HG03135 (cell line): ENCODE data around the gene CCL22.

Experiments used
- ATAC-seq: cut with Tn5 transposase; IDR thresholded peaks from one replicate; pipeline ENCODE4 v1.9.1; 2021; ENCODE audit warnings: mild to moderate bottlenecking, moderate library complexity; ENCODE audit not compliant: unreplicated experiment

The CCL22 gene

GRCh38 chr16:57345666-57346204 lies 12.8 kb upstream of the CCL22 start:
- no peak for ATAC-seq

- ATAC-seq, result no peak
Observed at GRCh38 chr16:57347858-57348257, 10.7 kb upstream of the CCL22 start.

DNA sequence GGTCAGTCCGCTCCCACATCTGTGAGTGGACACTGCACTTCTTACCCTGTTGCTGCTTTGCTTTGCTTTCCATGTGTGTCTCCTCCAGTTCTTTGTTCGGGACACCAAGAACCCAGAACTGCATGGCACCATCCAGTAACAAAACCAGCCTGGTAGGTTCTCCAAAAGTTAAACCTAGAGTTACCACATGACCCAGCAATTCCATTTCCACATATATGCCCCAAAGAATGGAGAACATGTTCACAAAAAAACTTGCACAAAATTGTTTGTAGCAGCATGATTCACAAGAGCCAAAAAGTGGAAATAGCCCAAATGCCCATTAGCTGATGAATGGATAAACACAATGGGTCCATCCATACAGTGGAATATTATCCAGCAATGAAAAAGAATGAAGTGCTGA lies 10.3 kb upstream of the CCL22 start:
- ATAC-seq, result no peak

DNA sequence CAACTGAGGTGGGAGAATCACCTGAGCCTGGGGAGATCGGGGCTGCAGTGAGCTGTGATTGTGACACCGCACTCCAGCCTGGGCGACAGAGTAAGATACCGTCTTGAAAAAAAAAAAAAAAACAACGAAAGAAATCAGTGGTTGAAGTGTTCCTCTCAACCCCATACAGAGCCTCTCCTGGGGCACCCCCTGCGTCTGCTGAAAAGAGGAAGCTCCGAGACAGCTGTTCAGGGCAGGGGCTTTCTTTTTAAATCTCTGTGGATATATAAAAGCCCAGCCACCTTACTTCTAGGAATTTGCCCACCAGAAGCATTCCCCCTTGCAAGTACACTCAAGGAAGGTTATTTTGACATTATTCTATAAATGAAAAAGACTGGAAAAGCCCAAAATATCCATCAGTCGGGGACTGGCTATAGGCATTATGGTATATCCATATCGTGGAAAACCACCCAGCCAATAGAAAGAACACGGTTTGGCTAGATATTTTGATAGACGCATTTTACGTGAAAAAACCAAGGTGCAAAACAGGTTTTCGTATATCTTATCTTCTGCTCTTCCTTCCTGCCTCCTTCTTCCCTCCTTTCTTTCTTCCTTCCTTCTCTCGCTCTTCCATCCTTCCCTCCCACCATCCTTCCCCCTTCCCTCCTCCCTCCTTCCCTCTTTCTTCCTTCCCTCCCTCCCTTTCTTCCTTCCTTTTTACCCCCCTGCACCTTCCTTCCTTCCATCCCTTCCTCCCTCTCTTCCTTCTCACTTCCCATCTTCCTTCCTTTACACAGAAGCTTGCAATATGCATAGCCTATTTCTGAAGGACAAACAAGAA lies 9.2 kb upstream of the CCL22 start:
- ATAC-seq, result peak; percentile 88

DNA sequence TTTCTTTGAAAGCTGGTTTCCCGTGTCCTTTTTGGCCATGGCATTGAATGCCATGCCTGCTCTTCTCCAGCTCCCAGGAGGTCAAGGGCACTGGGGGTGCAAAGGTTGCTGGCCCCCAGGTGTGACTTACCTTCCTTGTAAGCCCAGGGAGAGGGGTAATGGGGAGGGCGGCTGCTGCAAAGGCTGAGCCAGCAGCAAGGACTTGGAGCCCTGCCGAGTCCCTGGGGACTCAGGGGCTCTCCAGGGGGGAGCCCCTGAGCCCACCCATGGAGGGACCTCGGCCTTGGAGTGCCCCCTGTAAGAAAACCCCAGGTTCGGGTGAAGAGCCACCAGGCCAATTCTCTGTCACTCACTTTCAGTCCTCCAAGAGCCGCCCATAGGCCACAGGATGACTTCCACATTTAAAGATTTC lies 5.9 kb upstream of the CCL22 start:
- no peak for ATAC-seq

- no peak for ATAC-seq
Observed at GRCh38 chr16:57354311-57354710, 4.3 kb upstream of the CCL22 start.

DNA sequence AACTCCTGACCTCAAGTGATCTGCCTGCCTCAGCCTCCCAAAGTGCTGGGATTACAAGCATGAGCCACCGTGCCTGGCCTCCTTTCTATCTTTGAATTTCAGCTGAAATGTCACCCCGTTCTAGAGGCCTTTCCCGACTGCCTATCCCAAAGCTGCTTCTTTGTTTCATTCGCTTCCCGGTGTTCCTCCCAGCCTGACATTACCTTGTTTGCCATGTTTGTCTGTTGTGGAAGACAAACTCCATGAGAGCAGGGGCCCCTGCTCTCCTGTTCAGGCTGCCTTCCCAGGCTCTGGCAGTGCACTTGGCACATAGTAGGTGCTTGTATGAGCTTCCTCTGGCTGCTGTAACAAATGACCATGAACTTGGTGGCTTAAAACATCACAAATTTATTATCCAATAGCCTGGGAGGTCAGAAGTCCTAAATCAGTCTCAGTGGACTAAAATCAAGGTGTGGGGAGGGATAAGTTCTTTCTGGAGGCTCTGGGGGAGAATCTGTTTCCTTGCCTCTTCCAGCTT lies 2.6 kb upstream of the CCL22 start:
- no peak for ATAC-seq

- ATAC-seq, result no peak
Observed at GRCh38 chr16:57356547-57356946, 2.0 kb upstream of the CCL22 start.

- no peak for ATAC-seq
Observed at GRCh38 chr16:57357330-57358085, 1.1 kb upstream of the CCL22 start.

DNA sequence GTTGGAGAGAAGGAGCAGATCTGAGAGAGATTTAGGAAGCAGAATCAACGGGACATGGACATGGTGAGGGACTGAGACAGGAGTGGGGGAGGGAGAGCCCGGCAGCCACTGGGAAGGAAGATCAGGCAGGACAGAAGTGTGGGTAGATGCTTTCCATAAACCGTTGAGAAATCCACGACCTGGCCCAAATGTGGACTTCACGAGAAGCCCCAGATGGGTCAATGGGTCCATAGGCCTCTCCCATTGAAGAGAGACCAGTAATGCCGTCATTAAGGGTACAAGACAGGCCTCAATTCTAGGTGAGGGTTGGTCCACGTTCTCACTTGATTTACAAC lies 530 bp upstream of the CCL22 start:
- ATAC-seq, result no peak

DNA sequence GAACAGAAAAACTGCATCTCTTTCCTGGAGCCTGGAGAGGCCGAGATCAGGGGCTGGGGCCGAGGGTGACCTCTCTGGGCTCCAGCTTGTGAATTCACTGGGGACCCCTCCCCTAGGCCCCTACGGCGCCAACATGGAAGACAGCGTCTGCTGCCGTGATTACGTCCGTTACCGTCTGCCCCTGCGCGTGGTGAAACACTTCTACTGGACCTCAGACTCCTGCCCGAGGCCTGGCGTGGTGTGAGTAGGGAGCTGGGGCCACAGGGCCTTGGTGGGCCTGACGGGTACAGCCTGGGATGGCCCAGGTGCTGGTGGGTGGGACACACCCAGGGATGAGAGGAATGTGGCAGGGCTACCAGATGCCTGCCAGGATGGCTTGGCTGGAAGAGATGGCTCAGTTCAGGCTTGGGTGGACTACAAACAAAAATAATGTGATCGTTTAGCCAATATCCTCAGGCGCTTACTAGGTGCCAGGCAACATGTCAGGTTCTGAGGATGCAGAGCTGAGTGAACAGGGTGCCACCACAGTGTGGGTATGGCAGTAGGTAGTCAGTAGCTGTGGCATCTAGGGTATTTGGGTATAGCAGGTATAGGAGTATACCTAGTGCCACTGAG lies 1.8 kb downstream of the CCL22 start:
- no peak for ATAC-seq

GRCh38 chr16:57361404-57361803 lies 2.8 kb downstream of the CCL22 start:
- no peak for ATAC-seq

DNA sequence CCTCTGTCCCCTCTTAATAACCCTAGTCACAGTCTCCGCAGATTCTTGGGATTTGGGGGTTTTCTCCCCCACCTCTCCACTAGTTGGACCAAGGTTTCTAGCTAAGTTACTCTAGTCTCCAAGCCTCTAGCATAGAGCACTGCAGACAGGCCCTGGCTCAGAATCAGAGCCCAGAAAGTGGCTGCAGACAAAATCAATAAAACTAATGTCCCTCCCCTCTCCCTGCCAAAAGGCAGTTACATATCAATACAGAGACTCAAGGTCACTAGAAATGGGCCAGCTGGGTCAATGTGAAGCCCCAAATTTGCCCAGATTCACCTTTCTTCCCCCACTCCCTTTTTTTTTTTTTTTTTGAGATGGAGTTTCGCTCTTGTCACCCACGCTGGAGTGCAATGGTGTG lies 5.6 kb downstream of the CCL22 start:
- ATAC-seq, result no peak

DNA sequence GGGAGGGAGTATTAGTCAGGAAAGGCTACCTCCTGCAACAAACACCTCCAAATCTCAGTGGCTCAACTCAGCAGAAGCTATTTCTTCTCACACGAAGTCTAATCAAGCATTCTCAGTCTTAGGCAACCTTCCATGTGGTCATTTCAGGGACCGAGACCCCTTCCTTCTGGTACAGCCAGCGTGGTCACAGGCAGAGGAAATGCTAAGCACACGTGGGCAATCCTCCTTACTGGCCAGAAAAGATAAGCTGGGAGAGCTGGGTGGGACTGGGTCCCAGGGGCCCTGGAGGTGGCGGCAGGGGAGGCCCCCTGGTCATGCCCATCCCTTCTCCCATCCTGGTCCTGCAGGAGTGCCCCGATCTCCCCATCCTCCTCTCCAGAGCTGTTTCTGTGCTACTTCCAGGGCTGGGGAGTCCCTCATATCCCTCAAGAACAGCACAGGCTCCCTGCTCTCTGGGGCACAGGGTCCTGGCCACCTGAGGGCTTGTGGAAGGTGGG lies 8.0 kb downstream of the CCL22 start:
- ATAC-seq, result no peak

DNA sequence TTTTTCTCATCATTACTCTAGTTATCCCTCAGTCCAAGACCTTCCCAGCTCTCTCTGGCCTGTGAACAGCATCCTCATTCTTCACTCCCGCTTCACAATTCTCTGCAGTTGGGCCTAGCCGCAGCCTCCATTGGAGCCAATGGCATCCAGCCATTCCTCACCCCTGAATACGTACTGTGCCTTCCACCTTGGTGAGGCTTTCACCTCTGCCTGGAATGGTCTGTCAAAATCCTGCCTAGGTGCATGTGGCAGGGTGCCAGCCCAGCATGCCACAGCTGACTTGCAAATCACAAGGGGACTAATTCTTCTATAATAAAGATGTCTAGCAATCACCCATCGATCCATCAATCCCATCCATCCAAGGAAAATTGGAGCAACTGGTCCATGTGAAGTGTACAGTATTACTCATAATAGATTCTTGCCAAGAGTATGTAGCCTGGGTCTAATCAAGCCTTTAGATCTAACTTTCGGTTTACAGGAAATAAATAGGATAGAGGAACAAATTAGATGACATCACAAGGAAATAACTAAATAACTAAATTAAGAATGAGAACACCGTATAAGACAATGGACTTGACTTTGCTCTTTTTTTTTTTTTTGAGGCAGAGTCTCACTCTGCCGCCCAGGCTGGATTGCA lies 8.7 kb downstream of the CCL22 start:
- no peak for ATAC-seq

DNA sequence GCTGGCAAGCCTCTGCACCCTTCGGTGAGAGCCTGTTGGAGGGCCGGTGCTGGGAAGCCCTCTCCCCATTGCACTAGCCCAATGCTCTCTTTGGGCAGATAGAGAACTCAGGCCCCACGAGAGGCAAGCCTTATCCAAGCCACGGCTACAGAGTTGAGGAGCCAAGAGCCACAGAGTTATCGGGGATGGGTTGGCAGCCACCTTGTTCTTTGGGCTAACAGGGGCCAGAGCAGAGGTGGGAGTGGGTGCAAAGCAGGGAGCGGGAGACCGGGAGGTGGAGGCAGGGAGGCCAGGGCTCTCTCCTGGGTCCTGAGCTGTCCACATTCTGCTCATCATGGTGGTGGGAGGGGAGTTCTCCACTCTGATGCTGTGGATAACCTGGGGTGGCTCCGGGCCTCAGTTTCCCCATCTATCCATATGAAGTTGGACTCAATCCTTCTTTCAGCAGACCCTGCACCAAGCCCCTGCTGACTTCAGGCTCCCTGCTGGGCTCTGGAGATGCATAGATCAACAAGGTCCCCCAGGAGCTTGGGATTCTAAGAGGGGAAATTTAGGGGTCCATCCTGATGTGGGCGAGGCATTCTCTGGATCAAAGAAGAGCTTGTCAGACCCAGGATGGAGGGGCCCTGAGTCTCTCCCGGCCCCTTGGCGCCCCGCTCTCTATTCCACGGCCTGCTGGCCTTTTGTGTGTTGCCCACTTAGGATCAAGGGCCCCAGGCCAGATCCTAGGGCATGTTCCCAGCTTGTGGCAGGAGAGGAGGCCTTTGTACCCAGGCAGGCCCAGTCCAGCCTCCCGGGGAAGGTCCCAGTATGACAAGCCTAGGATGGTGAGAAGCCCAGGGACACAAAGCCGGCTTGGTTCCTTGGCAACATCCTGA lies 13.2 kb downstream of the CCL22 start:
- ATAC-seq, result no peak

- ATAC-seq, result no peak
Observed at GRCh38 chr16:57372372-57373116, 14.0 kb downstream of the CCL22 start, which contains the start of gene CX3CL1. CX3CL1 (plus strand) TSS chr16:57372490; CDS start chr16:57372569, 79 bp downstream.

DNA sequence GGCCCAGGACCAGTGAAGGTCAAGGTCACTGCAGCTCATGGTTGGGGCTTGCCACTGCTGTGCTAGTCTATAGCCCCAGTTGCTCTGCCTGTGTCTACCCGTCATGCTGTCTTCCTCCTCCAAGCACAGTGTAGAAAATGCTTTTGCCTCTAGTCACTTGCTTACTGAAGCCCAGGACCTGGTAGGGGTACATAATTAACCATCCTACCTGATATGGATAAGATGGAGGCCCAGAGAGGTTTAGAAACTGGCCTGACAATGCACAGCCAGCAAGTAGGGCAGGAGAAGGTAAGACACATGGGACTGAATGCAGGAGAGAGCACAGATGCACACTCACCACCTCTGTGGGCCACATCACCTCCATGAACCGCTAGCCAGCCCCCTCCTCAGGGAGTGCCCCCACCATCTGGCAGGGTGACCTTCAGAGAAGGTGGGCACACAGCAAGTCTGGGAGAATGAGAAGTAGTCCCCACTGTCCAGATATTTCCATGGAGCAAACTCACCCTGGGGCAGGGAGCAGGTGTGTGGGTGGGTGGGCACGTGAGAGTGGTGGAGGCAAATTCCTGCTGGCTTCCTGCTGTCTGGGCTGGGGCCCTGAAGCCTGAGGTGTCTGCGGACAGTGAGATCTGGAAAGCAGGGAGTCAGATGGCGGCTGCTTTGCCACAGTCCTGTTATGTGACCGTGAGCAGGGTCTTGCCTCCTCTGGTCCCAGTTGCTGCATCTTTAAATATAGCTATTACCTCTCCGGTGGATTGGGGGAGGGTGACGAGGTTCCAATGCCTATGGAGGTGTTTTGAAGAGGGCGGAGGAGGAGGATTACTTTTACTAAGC lies 14.7 kb downstream of the CCL22 start:
- ATAC-seq, result no peak
